ENCODE measurements around the gene PIGN. TPM values are rescaled to one million over a fixed set of nuclear protein-coding genes. Genes with fewer than 3 reads are reported as not detected.

PIGN gene
- total and polyA plus RNA-seq, 2 of the 8 experiments (the other 6 are each of a cell fraction or from before 2014, with no cell fraction given), result 20.9 to 26.3 TPM

GRCh38 chr18:62018759-62019041 is 168.2 kb downstream of the PIGN start:
- H3K18ac ChIP-seq (ENCODE audit: extremely low read depth, low read length), result no peak overlapping the region
- H3K36me3 ChIP-seq (ENCODE audit: control insufficient read depth in 2 of 4, insufficient read depth in 4 of 4, low read length in 3 of 4), result no peaks in the 10 kb centered on the region
- no peaks in the 10 kb centered on the region for H3K27me3 ChIP-seq (replicated peaks in 1 of 4; ENCODE audit: control insufficient read depth in 3 of 4, extremely low read depth in 1 of 4, insufficient read depth in 3 of 4, low read length in 3 of 4)
- no peak overlapping the region for H3K4me2 ChIP-seq (ENCODE audit: insufficient read depth in 1 of 2, low read depth in 2 of 2, low read length in 2 of 2)
- H2BK5ac ChIP-seq (ENCODE audit: low read depth, low read length), result no peak overlapping the region
- FAIRE-seq, result no peak
- H4K8ac ChIP-seq (ENCODE audit: extremely low read depth, insufficient read depth, low read length), result peak overlapping the region; percentile 46; the same call in 1 of the 2 replicates
- H2AK5ac ChIP-seq (ENCODE audit: low read depth, low read length), result no peak overlapping the region
- no peak overlapping the region for H3K56ac ChIP-seq (replicated peaks; ENCODE audit: insufficient read length, low read depth, low read length)
- no peak overlapping the region for H2AFZ ChIP-seq (ENCODE audit: low read length)
- H3K9me3 ChIP-seq (ENCODE audit: insufficient read depth in 2 of 2, low read depth in 1 of 2, low read length in 1 of 2), result no peaks in the 10 kb centered on the region
- no peak overlapping the region for H3K4ac ChIP-seq (replicated peaks; ENCODE audit: insufficient read length, low read depth, low read length)
- no peaks in the 10 kb centered on the region for H3K23me2 ChIP-seq (ENCODE audit: low read depth, low read length)
- 93% methylated on average over 2 of the region's 2 CpGs; no CpG with 5 or more reads in 1 of the 2 experiments for WGBS, 2 experiments (ENCODE audit: extremely low coverage in 1 of 2, insufficient coverage in 1 of 2, insufficient read length in 1 of 2, insufficient replicate concordance in 2 of 2, low coverage in 1 of 2, low lambda C conversion rate in 2 of 2, missing lambda C conversion rate in 1 of 2)
- POLR2A ChIA-PET (ENCODE audit: partially characterized antibody), result no interaction called here
- no peaks in the 10 kb centered on the region for H3K79me2 ChIP-seq (ENCODE audit: control insufficient read depth in 1 of 2, insufficient read depth in 2 of 2, low read length in 2 of 2)
- H3K14ac ChIP-seq (ENCODE audit: insufficient read length), result no peak overlapping the region
- no peak overlapping the region for H3K27ac ChIP-seq (ENCODE audit: low read depth, low read length)
- no peak overlapping the region for H2BK20ac ChIP-seq (ENCODE audit: low read length)
- H2BK120ac ChIP-seq (replicated peaks; ENCODE audit: low read depth, low read length), result no peak overlapping the region
- H2BK15ac ChIP-seq (ENCODE audit: low read length), result no peak overlapping the region
- H2BK12ac ChIP-seq (ENCODE audit: low read depth, low read length), result no peak overlapping the region
- H3K79me1 ChIP-seq (ENCODE audit: low read depth, low read length), result no peaks in the 10 kb centered on the region
- DNase-seq (ENCODE audit: low read depth in 1 of 2, low spot score in 2 of 2), result no peak
- H3K23ac ChIP-seq (ENCODE audit: insufficient read length), result no peak overlapping the region
- H3K9ac ChIP-seq (replicated peaks in 1 of 4; ENCODE audit: extremely low read depth in 1 of 4, low read depth in 3 of 4, low read length in 3 of 4), result no peak overlapping the region
- no peak overlapping the region for H4K91ac ChIP-seq (replicated peaks; ENCODE audit: insufficient read length, low read length)
- no peaks in the 10 kb centered on the region for H4K20me1 ChIP-seq (replicated peaks in 1 of 2; ENCODE audit: control insufficient read depth in 1 of 2, insufficient read depth in 2 of 2, low read length in 2 of 2)
- TF ChIP-seq KDM4A (IDR thresholded peaks at IDR 0.05; ENCODE audit: low read depth, low read length, severe bottlenecking) (no peak), RFX5 (IDR thresholded peaks at IDR 0.05; ENCODE audit: borderline replicate concordance, low read depth, low read length) (no peak), SIRT6 (IDR thresholded peaks at IDR 0.05; ENCODE audit: low read length) (no peak), JUND (IDR thresholded peaks at IDR 0.05; ENCODE audit: low read length) (no peak), MAX (IDR thresholded peaks at IDR 0.05) (no peak), GTF2F1 (IDR thresholded peaks at IDR 0.05; ENCODE audit: borderline replicate concordance, low read depth, low read length) (no peak), CBX5 (IDR thresholded peaks at IDR 0.05; ENCODE audit: low read depth, low read length) (no peak), TBP (IDR thresholded peaks at IDR 0.05; ENCODE audit: low read depth, low read length) (no peak), KDM5A (IDR thresholded peaks at IDR 0.05; ENCODE audit: low read length) (no peak), POLR2AphosphoS5 (IDR thresholded peaks at IDR 0.05; ENCODE audit: low read depth, low read length) (no peak), GABPA (IDR thresholded peaks at IDR 0.05; ENCODE audit: borderline replicate concordance, insufficient read depth, low read length) (no peak)
- H4K5ac ChIP-seq (ENCODE audit: insufficient read length, low read depth, low read length), result no peak overlapping the region
- H3K4me1 ChIP-seq (replicated peaks in 1 of 4; ENCODE audit: control insufficient read depth in 3 of 4, insufficient read depth in 4 of 4, low read length in 3 of 4), result no peaks in the 10 kb centered on the region
- no peak overlapping the region for H3K4me3 ChIP-seq (ENCODE audit: extremely low read depth in 1 of 4, insufficient read depth in 2 of 4, low read depth in 3 of 4, low read length in 4 of 4)
- CTCF ChIA-PET (ENCODE audit: partially characterized antibody), result no interaction called here

All from H1 (cell line).